Vagina (tissue), 2 donors: ENCODE measurements around the gene VPS9D1.
"Not testable (repeated sequence)": the region's sequence is repeated elsewhere in the genome, so short reads cannot be mapped to it uniquely, and the experiment has no call there.

Experiments used
- POLR2A ChIP-seq, 2 donors: fragments of 450-650 bp; IDR thresholded peaks; one replicate each; pipeline ENCODE4 v1.6.1; 2017; ENCODE audit warnings: antibody characterized with exemption in 2 of 2, mild to moderate bottlenecking in 2 of 2, moderate library complexity in 2 of 2
- TF ChIP-seq, protein P1 (sequence below), 3 experiments: fragments of 450-650 bp in 2 of 3; fragments of 200-600 bp in 1 of 3; sonication (generic) in 1 of 3; IDR thresholded peaks; one replicate each; pipeline ENCODE4 v1.5.1; 2017 to 2019; ENCODE audit warnings: antibody characterized with exemption in 3 of 3, mild to moderate bottlenecking in 2 of 3, moderate library complexity in 2 of 3

DNA sequence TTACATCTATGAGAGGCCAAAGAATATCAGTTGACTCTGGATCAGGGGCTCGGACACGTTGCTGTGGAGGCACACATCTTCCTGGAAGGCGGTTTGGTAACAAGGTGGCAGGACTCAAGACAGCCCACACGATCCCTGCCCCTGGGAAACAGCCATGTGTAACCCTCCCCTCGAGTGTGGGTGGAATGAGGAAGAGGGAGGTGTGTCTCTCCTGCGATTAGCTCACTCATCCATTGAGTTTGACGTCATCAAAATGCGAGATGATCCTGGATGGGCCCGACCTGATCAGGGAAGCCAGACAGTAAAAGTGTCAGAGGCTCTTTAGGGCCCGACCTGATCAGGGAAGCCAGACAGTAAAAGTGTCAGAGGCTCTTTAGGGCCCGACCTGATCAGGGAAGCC is 56.5 kb downstream of the VPS9D1 start:
- TF ChIP-seq, protein P1, sequence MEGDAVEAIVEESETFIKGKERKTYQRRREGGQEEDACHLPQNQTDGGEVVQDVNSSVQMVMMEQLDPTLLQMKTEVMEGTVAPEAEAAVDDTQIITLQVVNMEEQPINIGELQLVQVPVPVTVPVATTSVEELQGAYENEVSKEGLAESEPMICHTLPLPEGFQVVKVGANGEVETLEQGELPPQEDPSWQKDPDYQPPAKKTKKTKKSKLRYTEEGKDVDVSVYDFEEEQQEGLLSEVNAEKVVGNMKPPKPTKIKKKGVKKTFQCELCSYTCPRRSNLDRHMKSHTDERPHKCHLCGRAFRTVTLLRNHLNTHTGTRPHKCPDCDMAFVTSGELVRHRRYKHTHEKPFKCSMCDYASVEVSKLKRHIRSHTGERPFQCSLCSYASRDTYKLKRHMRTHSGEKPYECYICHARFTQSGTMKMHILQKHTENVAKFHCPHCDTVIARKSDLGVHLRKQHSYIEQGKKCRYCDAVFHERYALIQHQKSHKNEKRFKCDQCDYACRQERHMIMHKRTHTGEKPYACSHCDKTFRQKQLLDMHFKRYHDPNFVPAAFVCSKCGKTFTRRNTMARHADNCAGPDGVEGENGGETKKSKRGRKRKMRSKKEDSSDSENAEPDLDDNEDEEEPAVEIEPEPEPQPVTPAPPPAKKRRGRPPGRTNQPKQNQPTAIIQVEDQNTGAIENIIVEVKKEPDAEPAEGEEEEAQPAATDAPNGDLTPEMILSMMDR (IDR thresholded peaks at IDR 0.05) = not testable (repeated sequence)
- TF ChIP-seq POLR2A (IDR thresholded peaks at IDR 0.05) = not testable (repeated sequence)
